ENCODE data around the gene ABCG1.

The ABCG1 gene

DNA sequence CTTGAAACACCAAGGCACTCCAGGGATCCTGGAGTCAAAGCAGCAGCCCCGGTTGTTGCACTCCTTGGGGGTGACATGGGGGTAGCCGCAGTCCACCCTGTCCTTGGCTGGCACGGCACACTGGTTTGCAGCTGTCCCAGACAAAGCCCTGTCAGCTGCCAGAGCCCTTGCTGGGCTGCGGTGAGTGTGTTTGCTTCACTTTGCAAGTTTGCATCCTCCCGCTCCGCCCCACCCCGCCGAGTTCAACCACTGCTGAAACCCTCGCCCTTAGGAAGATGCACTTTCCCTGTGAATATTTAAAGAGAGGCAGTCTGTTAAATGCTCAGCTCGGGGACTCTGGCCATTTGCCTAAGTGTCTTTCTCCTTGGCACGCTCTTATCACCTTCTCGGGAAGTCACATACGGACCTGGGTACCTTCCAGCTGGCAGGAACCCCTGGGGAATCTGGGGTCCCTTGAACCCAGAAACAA, 94.6 kb downstream of the ABCG1 start:
- Histone ChIP-seq H4K20me1 (ENCODE audit: insufficient read depth, low read length) (no peaks in the 10 kb centered on the region), H3K9me3 (ENCODE audit: low read length) (no peaks in the 10 kb centered on the region), H2AFZ (ENCODE audit: low read length) (no peak overlapping the region), H3K4me3 (ENCODE audit: low read depth, low read length, poor library complexity, severe bottlenecking) (no peak overlapping the region), H3K9ac (ENCODE audit: low read length) (no peak overlapping the region), H3K27me3 (ENCODE audit: insufficient read depth, low read length) (0 out of 2 replicates have a peak, but pooled peaks cover 6% of the 10 kb centered on the region), H3K4me1 (ENCODE audit: insufficient read depth, low read length, severe bottlenecking) (no peaks in the 10 kb centered on the region), H3K79me2 (ENCODE audit: insufficient read depth, low read length) (no peaks in the 10 kb centered on the region), H3K27ac (ENCODE audit: low read depth, low read length, poor library complexity, severe bottlenecking) (no peak overlapping the region), H3K4me2 (ENCODE audit: low read length) (no peak overlapping the region), H3F3A (ENCODE audit: insufficient read depth, low read length) (no peaks in the 10 kb centered on the region), H3K36me3 (ENCODE audit: insufficient read depth, low read length) (no peaks in the 10 kb centered on the region), H3K9me2 (ENCODE audit: low read depth, low read length) (no peaks in the 10 kb centered on the region)
- TF ChIP-seq, protein P1, sequence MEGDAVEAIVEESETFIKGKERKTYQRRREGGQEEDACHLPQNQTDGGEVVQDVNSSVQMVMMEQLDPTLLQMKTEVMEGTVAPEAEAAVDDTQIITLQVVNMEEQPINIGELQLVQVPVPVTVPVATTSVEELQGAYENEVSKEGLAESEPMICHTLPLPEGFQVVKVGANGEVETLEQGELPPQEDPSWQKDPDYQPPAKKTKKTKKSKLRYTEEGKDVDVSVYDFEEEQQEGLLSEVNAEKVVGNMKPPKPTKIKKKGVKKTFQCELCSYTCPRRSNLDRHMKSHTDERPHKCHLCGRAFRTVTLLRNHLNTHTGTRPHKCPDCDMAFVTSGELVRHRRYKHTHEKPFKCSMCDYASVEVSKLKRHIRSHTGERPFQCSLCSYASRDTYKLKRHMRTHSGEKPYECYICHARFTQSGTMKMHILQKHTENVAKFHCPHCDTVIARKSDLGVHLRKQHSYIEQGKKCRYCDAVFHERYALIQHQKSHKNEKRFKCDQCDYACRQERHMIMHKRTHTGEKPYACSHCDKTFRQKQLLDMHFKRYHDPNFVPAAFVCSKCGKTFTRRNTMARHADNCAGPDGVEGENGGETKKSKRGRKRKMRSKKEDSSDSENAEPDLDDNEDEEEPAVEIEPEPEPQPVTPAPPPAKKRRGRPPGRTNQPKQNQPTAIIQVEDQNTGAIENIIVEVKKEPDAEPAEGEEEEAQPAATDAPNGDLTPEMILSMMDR (IDR thresholded peaks at IDR 0.05; ENCODE audit: low read length) = no peak
- TF ChIP-seq EZH2 (IDR thresholded peaks at IDR 0.05; ENCODE audit: borderline replicate concordance, low read length) = no peak

DNA sequence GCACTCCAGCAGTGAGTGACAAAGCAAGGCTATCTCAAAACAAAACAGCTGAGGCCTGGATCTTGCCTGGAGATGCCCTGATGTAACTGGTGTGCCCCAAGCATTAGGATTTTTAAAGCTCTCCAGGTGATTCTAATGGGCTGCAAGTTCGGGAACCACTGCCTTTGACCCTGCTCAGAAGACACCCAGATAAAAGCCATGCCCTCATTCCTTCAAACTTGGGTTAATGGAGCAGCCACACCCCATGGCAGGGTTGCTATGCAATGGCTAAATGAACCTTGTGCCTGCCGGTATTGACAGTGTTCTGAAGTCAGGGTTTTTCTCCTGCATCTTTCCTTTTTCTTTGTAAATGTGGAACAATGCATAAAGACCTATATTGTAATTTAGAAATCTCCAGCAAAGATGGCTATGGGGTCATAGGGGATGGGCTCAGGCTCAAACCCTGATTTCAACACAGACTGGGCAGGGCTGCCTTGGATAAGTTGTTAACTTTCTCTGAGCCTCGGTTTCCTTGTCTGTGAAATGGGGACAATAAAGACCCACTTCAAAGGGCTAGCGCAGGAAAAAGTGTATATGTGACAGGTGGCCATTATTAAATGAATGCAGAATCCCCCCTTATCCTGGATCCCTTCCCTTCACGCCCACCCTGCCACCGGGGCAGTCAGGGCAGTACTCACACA, 95.8 kb downstream of the ABCG1 start:
- Histone ChIP-seq H3K27me3 (ENCODE audit: insufficient read depth, low read length) (0 out of 2 replicates have a peak, but pooled peaks cover 6% of the 10 kb centered on the region), H2AFZ (ENCODE audit: low read length) (no peak overlapping the region), H3K9me2 (ENCODE audit: low read depth, low read length) (no peaks in the 10 kb centered on the region), H3K9ac (ENCODE audit: low read length) (no peak overlapping the region), H3K36me3 (ENCODE audit: insufficient read depth, low read length) (no peaks in the 10 kb centered on the region), H4K20me1 (ENCODE audit: insufficient read depth, low read length) (no peaks in the 10 kb centered on the region), H3K4me3 (ENCODE audit: low read depth, low read length, poor library complexity, severe bottlenecking) (no peak overlapping the region), H3F3A (ENCODE audit: insufficient read depth, low read length) (no peaks in the 10 kb centered on the region), H3K79me2 (ENCODE audit: insufficient read depth, low read length) (no peaks in the 10 kb centered on the region), H3K27ac (ENCODE audit: low read depth, low read length, poor library complexity, severe bottlenecking) (no peak overlapping the region), H3K4me2 (ENCODE audit: low read length) (no peak overlapping the region), H3K9me3 (ENCODE audit: low read length) (no peaks in the 10 kb centered on the region), H3K4me1 (ENCODE audit: insufficient read depth, low read length, severe bottlenecking) (peaks cover 6% of the 10 kb centered on the region)
- TF ChIP-seq, protein P1 (IDR thresholded peaks at IDR 0.05; ENCODE audit: low read length) = no peak
- TF ChIP-seq EZH2 (IDR thresholded peaks at IDR 0.05; ENCODE audit: borderline replicate concordance, low read length) = no peak

DNA sequence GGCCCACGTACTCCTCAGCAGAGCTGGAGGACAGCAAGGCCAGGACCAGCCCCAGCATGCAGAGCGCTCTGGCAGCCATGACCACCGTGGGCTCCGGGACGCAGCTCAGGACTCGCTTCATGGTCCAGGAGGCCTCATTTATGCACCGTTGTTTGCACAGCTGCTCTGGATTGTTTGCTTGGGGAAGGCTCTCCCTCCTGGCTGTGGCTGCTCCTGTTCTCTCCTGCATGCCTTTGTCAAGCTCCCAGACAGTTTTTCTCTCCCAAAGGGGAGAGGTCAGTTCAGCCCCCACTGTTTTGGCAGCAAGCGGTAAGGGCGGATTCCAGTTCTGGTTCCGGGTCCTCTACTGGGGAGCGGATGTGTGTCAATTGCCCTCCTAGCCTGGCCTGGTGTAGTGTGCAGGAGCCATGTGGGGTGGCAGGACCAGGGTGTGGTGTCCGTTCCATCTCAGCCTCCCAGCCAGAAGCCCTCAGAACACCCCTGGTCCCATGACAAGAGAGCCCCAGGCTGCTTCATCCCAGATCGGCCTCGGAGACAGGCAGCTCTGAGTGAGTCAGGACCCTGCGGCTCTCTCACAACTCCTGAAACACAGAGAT, 96.5 kb downstream of the ABCG1 start, which contains the start of gene TFF3:
TSS of gene TFF3 (minus strand) at position 114 of the 596 bp plus-strand sequence. CDS start at position 79, 35 bp downstream.
- no peaks in the 10 kb centered on the region for H3K9me3 ChIP-seq (ENCODE audit: low read length)
- H3K27ac ChIP-seq (ENCODE audit: low read depth, low read length, poor library complexity, severe bottlenecking) = no peak within 1 kb of the TSS
- TF ChIP-seq, protein P1 (IDR thresholded peaks at IDR 0.05; ENCODE audit: low read length) = no peak
- H3K27me3 ChIP-seq (ENCODE audit: insufficient read depth, low read length) = no peaks in the 10 kb centered on the region
- H3K4me3 ChIP-seq (ENCODE audit: low read depth, low read length, poor library complexity, severe bottlenecking) = no peak within 1 kb of the TSS
- no peaks in the 10 kb centered on the region for H3K9me2 ChIP-seq (ENCODE audit: low read depth, low read length)
- peaks cover 7% of the 10 kb centered on the region for H3K4me1 ChIP-seq (ENCODE audit: insufficient read depth, low read length, severe bottlenecking)
- H4K20me1 ChIP-seq (ENCODE audit: insufficient read depth, low read length) = no peaks in the 10 kb centered on the region
- H3K36me3 ChIP-seq (ENCODE audit: insufficient read depth, low read length) = no peaks in the 10 kb centered on the region
- no peaks in the 10 kb centered on the region for H3K79me2 ChIP-seq (ENCODE audit: insufficient read depth, low read length)
- H3K9ac ChIP-seq (ENCODE audit: low read length) = no peak within 1 kb of the TSS
- no peaks in the 10 kb centered on the region for H3F3A ChIP-seq (ENCODE audit: insufficient read depth, low read length)
- H3K4me2 ChIP-seq (ENCODE audit: low read length) = no peak within 1 kb of the TSS
- no peak within 1 kb of the TSS for H2AFZ ChIP-seq (ENCODE audit: low read length)

Data from OCI-LY1 (cell line).